NT2/D1 (cell line): ENCODE results near the gene DYNLT4.

ENCODE experiments used
- SUZ12 ChIP-seq: IDR thresholded peaks from 2 replicates; pipeline ENCODE4 v1.6.1; 2011; ENCODE audit not compliant: insufficient read length, insufficient read depth; ENCODE audit errors: extremely low read depth
- YY1 ChIP-seq: IDR thresholded peaks from 2 replicates; pipeline ENCODE4 v1.6.1; 2011; ENCODE audit not compliant: insufficient read length, insufficient read depth
- ZNF274 ChIP-seq: IDR thresholded peaks from 2 replicates; pipeline ENCODE4 v1.6.1; 2011; ENCODE audit warnings: mild to moderate bottlenecking, low read depth, low read length

DNA sequence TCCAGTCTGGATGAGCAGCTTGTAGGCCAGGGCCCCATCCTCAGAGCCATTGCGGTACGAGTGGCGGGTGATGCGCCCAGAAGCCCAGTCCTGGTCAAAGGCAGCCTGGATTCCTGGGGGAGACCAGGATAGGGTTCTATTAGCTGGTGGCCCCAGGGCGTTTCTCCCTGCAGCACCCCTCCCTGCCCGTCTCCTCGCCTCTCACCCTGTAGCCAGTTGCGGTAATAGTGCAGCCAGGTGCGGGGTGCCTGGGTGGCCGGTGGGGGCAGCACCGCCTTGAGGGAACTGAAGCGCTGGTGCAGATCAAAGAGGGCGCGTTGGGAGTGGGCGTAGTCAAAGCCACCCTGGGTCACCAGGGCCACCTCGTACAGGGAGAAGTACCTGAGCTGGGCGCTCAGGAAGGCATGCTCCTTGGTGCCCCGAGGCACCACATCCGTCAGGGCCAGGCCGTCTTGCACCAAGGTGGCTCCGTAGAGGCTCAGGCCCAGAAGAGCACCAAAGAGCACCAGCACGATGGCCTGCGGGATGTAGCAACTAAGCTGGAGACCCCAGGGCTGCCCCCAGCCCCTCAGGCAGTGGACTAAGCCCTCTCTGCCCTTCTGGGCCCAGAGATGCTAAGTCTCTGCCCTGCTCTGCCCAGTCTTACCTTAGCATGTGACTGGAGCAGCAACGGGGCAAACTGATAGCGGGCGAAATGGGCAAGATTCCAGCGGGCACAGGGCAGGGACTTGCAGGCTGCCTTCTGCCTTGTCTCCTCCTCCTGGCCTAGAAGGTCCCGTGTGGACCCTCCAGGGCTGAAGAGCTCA, 20.2 kb upstream of the DYNLT4 start:
- no peak for TF ChIP-seq YY1
- no peak for TF ChIP-seq SUZ12
- no peak for TF ChIP-seq ZNF274
